Brain microvascular endothelial cell (primary cell): ENCODE data around the gene KRTAP10-12.

ENCODE experiments used
- DNase-seq: peaks from one replicate; pipeline ENCODE4 v3.0.0-alpha.2; 2020
- H3K27ac ChIP-seq: fragments of 250-450 bp; sonication (Bioruptor Pico); 2 replicates; pipeline ENCODE4 v1.5.1; 2020; ENCODE audit warnings: mild to moderate bottlenecking, moderate library complexity
- H3K27me3 ChIP-seq: fragments of 250-450 bp; sonication (Bioruptor Pico); replicated peaks from 2 replicates; pipeline ENCODE4 v1.5.1; 2020; ENCODE audit warnings: mild to moderate bottlenecking
- H3K36me3 ChIP-seq: fragments of 250-450 bp; sonication (Bioruptor Pico); replicated peaks from 2 replicates; pipeline ENCODE4 v1.5.1; 2020; ENCODE audit warnings: mild to moderate bottlenecking
- H3K4me3 ChIP-seq: 2 replicates; pipeline ENCODE4 v1.5.1; 2011; ENCODE audit warnings: low read depth, mild to moderate bottlenecking, control low read depth, low read length, moderate library complexity
- CTCF ChIP-seq: IDR thresholded peaks from 2 replicates; pipeline ENCODE4 v1.5.1; 2011; ENCODE audit warnings: low read depth, mild to moderate bottlenecking, moderate library complexity, low read length, control low read depth, inconsistent platforms; ENCODE audit errors: missing control alignments
- in situ Hi-C: cut with HindIII; loops from 2 replicates; pipeline ENCODE4 v1.10.0; 2017; ENCODE audit warnings: low sequenced_read_pairs, low pct_ligation_motif_present

The KRTAP10-12 gene

GRCh38 chr21:44701023-44701400, 4.0 kb downstream of the KRTAP10-12 start:
- DNase-seq: no peak
- Histone ChIP-seq H3K36me3 (no peaks in the 10 kb centered on the region), H3K27me3 (peaks cover 76% of the 10 kb centered on the region), H3K4me3 (no peak overlapping the region), H3K27ac (no peak overlapping the region)
- no peak for TF ChIP-seq CTCF
- in situ Hi-C loops: no loop called here

- in situ Hi-C loops: no loop called here
Measured at GRCh38 chr21:44701541-44701940, 4.6 kb downstream of the KRTAP10-12 start.

GRCh38 chr21:44702111-44702972, 5.4 kb downstream of the KRTAP10-12 start:
- H3K4me3 ChIP-seq: no peak overlapping the region
- H3K36me3 ChIP-seq: no peaks in the 10 kb centered on the region
- TF ChIP-seq CTCF: no peak
- peaks cover 80% of the 10 kb centered on the region for H3K27me3 ChIP-seq
- H3K27ac ChIP-seq: no peak overlapping the region
- DNase-seq: no peak
- in situ Hi-C loops: no loop called here

More at GRCh38 chr21:44701541-44701940, 4.6 kb downstream of the KRTAP10-12 start:
- H3K36me3 ChIP-seq: no peaks in the 10 kb centered on the region
- no peak overlapping the region for H3K27ac ChIP-seq
- no peak overlapping the region for H3K4me3 ChIP-seq
- H3K27me3 ChIP-seq: peaks cover 78% of the 10 kb centered on the region
- DNase-seq: no peak
- TF ChIP-seq CTCF: no peak

- H3K36me3 ChIP-seq: no peaks in the 10 kb centered on the region
- no peak for TF ChIP-seq CTCF
- H3K27ac ChIP-seq: no peak overlapping the region
- in situ Hi-C loops: no loop called here
- H3K27me3 ChIP-seq: peaks cover 80% of the 10 kb centered on the region
- H3K4me3 ChIP-seq: no peak overlapping the region
- DNase-seq: no peak
Measured at GRCh38 chr21:44702973-44703730, 6.2 kb downstream of the KRTAP10-12 start.

- TF ChIP-seq CTCF: no peak
- Histone ChIP-seq H3K36me3 (no peaks in the 10 kb centered on the region), H3K27ac (no peak overlapping the region), H3K4me3 (no peak overlapping the region), H3K27me3 (peaks cover 83% of the 10 kb centered on the region)
- in situ Hi-C loops: no loop called here
- DNase-seq: no peak
Measured at GRCh38 chr21:44703731-44704635, 7.0 kb downstream of the KRTAP10-12 start.
